KBM-7 (cell line): ENCODE results near the gene CSRP1.
"Not testable (repeated sequence)": the region's sequence is repeated elsewhere in the genome, so short reads cannot be mapped to it uniquely, and the experiment has no call there.

ENCODE experiments used
- DNase-seq: peaks from one replicate; pipeline ENCODE4 v3.0.0-alpha.2; 2015
- in situ Hi-C: fragments of 300-500 bp; cut with MboI; formaldehyde crosslinking; loops from 2 replicates; pipeline ENCODE4 v1.14.3; 2020; ENCODE audit warnings: low sequenced_read_pairs, low pct_unique_long_range_greater_than_20kb, mixed read lengths

CSRP1 gene

DNA sequence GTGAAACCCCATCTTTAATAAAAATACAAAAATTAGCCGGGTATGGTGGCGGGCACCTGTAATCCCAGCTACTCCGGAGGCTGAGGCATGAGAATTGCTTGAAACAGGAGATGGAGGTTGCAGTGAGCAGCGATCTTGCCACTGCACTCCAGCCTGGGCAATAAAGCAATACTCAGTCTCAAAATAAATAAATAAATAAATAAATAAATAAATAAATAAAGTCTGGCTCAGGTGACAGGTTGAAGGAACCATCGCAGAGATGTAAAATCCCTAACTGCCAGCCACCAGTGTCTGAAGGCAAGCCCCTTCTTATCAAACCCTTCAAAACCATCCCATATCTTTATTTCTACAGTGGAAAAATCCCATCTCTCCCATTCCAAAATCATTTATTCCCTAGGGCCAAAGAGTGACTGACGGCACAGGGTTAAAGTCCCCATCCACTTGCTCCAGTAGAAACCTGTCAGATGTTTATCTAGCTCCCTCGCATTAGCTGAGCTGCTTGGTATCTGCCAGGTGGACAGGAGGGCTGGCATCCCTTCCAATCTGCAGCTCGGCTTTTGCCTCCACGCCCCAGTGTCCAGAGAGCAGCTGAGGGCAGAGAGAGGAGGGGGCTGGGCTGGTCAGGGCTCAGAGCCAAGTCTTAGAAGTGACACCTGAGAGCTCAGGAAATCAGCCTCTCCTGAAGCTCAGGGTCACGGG is 5.0 kb downstream of the CSRP1 start:
- DNase-seq, result no peak
- in situ Hi-C loops, result no loop called here

DNA sequence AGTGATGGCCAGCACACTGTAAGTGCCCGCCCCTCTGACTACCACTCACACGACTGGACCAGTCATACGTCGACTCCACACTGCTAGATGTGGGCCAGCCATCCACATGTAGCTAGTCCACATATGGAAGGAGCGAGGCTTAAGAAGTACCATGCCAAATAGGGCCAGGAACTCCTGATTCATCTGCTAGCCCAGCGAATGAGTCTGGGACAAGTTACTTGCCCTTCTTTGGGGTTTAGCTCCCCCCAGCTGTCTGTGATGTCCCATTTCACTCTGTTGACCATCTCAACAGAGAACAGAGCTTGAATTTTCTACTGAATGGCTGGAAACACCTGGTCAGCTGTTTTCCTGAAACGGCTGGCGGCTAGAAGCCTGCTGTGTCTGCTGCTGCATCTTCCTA is 5.8 kb downstream of the CSRP1 start:
- DNase-seq, result no peak
- in situ Hi-C loops, result no loop called here

DNA sequence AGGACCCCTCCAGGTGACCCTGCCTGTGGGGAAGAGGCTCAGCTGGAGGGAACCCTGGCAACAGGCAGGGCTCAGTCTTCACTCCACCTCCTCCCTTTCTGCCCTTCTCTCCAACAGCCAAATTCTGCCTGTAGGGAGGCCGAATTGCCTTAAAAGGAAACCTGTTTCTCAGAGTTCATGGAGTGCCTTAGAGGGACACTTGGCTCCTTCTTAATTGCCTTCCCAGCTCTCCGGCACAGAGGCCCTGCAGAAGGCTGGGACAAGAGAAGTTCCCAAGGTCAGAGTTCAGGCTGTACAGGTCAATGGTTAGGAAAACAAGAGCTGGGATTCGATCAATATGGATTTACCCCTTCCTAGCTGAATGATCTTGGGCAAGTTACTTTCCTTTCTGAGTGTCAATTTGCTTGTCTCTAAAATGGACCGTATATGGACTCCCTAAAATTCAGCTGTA is 6.2 kb downstream of the CSRP1 start:
- in situ Hi-C loops, result no loop called here
- no peak for DNase-seq

DNA sequence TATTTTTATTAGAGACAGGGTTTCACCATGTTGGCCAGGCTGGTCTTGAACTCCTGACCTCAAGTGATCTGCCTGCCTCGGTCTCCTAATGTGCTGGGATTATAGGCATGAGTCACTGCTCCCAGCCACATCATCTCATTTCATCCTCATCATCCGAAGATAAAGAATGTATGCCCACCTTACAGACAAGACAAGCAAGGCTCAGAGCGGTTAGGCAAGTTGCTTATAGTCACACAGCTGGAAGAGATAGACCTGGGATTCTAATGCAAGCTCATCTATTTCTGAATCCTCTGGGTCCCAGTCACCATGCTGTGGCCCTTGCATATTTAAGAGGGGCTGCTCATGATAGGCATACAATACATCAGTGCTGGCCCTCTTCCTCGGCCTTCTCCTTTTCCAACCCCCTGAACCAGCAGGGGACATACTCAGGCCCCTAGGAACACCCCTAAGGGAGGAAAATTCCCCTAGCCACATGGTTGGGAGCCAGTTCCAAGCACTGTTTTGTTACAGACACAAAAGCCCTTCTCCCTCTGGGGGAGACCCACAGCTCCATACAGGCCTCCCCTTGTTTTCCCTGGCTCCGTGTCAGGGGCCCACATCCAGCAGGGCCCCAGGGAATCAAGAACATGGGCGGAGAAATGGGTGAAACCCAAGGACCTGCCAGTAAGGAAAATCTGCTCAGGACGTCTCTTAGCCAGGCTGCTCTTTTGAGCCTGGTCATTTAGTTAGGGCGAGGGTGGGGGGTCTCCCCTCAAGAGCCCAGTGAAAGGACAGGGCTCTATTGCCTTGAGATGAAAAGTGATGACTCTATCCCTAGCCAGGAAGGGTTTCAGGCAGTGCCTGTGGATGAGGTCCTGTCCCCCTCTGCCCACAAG is 6.9 kb downstream of the CSRP1 start:
- no peak for DNase-seq
- in situ Hi-C loops, result no loop called here

DNA sequence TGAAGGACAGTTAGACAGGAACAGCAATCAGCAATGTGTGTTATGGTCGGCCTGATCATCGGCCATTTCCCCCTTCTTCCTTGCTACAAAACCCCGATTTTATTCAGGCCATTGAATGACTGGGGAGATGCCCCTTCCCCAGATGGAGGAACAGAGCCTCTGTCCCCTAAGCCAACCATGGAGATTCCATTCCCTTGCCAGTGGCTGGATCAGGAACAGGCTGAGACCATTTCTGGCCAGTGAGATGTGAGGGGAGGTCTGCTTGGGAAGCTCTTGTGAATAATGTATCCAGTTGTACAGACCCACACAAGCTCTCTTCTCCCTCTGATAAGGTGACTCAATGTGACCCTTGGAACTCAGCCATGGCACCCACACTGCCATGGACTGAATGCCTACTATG is 7.7 kb downstream of the CSRP1 start:
- DNase-seq, result no peak
- in situ Hi-C loops, result no loop called here

DNA sequence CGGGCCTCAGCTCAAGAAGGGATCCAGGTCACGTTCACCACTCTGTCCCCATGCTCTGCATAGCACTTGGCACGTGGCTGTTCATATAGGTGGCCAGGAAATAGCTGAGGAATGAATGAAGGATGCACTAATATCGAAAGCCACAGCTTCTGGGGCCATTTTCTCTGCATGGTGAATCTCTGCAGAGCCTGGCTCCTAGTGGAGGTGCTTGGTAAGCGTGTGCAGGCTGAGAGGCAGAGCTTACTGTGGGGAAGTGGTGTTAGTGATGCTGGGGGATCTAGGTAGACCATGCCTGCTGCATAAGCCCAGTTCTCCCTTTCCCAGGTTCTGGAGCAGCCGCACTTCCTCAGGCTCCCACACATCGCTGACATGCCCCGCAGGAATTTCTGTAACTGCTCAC is 8.3 kb downstream of the CSRP1 start:
- in situ Hi-C loops, result no loop called here
- DNase-seq, result no peak

DNA sequence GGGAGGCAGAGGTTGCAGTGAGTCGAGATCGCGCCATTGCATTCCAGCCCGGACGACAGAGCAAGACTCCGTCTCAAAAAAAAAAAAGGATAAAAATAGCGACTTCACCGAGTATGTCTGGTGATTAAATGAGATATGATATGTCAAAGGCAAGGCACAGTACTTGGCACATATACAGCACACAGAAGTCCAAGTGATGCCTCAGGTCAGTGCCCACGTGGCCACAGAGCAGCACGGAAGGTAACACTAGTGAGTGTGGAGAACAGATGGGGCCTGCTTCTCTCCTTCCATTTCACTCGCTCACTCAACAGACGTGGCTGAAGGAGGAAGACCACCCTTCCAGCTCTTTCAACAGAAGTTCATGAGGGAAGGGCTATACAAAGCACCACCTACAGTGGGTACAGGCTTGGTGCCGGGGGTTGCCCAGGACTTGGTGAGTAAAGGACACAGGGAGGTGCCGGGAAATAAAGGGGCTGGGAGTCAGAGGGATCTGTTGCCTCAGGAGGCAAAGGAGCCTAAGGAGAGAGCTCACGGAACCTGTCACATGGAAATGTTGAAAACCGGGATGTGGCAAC is 8.9 kb downstream of the CSRP1 start:
- in situ Hi-C loops, result no loop called here

DNA sequence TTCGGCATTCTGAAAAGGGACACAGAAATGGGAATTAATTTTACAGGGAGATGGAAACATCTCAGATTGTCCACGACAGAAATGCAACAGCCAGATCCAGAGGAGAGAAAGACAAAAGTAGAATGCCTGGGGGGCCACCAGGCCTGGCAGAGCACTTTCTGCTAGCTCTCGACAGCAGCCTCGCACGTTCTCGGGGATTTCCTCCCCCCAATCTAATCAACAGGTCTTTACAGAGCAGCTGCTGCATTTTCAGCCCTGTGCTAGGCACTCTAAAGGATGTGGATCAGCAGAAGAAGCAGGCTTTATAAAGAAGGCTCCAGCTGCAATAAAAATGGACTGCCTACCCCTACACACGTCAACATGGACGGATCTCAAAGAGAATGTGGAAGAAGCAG is 10.6 kb downstream of the CSRP1 start:
- no peak for DNase-seq
- in situ Hi-C loops, result no loop called here

More for the DNA sequence above, 8.9 kb downstream of the CSRP1 start:
- DNase-seq, result no peak

DNA sequence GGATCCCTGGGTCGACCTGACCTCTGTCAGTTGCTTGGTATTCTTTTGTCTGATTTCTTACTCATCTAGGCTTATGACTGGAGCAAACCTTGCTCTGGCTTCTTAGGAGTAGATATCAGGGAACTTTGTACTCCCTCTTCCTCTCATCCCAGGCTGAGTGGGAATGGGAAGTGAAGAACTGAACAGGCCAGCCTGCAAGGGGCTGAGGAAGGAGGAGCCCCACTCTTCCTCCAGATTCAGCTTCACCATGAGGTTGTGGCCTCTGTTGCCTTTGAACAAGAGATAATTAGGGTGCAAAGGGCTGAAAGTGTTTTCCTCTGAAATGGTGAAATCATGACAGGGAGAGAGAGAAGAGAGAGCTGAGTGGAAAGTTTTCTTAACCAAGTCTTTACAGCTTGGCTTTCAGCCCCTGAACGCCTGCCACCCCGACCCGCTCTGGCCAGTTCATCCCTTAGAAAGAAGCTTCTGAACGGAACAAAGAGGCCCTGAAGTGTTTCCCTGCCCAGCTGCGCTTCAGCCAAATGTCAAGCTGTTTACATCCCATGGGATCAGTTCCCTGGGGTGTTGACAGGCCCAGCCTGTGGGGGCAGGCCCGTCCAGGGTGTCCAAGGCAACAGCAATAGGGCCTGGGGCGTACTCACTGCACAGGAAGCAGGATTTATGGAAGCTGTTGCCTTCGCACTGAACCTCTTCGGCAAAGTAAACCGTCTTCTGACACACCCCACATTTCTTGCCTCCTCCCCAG is 11.2 kb downstream of the CSRP1 start:
- in situ Hi-C loops, result no loop called here
- no peak for DNase-seq

DNA sequence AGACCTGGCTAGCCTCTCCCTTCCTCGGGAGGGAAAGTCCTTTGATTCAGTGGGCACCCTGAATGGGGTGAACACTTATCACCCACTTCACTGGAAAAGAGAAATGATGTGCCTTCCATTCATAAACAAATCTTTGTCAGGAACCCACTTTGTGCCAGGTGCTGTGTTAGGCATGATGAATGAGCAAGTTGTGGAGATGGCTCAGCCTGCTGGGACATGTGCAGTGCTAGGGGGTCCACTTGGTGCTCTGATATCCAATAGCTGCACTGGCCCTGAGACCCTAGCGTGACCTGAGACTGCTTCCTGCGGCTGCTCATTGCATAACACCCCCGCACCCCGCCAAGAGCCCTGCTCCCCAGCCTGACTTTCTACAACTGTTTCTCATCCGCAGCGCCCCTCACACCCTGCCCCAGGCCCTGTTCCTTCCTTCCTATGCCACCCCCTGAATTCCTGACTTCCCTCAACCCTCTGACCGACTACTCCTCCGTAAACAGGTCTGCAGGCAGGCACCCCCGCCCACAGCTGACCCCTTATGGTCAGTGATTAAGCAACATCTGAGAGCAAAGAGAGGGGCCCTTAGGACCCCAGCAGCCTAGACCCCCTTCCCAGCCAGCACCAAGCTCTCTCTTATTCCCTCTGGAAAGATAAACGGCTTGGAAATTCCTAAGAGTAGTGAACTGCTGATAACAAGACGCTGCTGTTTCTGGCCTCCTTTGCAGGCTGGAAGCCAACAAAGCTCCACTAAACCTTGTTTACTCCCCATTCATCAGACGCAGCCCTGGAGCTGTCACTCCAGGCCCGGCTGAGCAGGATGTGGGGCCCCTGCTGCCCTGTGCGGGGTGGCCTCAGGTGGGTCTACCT is 12.9 kb downstream of the CSRP1 start:
- in situ Hi-C loops, result no loop called here
- DNase-seq, result no peak

DNA sequence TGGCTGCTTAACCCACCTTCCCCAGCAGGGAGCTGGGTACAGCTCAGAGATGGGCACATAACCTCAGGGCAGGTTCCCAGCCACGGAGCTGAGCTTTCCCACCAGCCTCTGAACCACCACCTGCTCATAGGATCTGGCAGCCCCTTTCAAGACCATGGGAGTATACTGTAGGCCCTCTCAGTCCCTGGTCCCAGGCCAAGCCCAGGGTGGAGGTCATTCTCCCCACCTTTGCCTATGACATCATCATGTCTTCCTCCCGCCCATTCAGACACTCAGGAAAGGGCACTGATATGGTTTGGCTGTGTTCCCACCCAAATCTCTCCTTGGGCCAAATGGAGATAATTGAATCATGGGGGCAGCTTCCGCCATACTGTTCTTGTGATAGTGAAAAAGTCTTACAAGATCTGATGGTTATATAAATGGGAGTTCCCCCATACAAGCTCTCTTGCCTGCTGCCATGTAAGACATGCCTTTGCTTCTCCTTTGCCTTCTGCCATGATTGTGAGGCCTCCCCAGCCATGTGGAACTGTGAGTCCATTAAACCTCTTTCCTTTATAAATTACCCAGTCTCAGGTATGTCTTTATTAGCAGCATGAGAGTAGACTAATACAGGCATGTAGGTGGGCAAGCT is 13.8 kb downstream of the CSRP1 start:
- in situ Hi-C loops, DNase-seq: not testable (repeated sequence)

DNA sequence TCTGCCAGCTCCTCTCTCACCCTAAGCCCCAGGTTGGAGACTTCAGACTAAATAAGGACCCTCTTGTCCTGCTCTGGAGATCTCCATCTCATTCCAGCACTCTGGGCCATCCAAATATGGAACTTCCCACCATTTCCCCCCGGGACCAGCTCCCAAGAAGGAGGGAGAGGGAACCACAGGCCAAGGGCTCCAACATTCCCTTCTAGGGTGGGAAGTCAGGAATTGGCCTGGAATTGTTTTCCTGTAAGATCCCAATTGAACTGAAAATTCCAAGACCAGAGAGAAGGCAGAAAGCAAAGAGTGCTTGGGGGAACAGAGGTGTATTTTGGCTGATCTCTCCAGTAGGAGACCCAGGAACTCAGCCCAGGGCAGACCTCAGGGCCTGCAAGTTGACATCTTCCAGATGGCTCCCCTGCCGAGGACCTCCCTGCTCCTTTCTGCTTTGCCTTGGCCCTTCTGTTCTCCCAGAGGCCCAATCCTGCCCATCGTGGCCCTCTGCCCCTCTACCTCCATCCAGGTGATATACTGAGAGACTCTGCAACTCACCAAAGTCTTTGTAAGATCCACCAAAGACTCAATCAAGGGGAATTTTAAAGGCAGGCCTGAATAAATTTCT is 14.9 kb downstream of the CSRP1 start:
- in situ Hi-C loops, result no loop called here
- no peak for DNase-seq

DNA sequence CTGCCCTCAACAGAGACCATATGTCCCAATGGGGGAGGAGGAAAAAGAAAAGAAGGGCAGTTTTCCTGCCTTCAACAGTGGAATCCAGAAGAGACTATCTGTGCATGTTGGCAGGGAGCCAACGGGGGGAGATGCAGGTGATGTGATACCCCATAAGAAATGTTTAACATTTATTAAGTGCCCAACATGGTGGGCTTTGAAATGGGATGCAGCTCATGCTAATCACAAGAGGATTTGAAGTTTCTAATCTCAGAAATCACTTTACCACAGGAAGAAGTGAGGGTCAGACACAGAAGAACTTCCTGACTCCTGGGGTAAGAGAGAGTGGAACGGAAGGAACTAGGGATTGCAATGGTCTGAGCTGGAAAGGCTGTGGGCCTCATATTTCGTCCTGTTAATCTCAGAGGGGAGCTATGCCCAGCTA is 16.2 kb downstream of the CSRP1 start:
- DNase-seq, result no peak
- in situ Hi-C loops, result no loop called here

DNA sequence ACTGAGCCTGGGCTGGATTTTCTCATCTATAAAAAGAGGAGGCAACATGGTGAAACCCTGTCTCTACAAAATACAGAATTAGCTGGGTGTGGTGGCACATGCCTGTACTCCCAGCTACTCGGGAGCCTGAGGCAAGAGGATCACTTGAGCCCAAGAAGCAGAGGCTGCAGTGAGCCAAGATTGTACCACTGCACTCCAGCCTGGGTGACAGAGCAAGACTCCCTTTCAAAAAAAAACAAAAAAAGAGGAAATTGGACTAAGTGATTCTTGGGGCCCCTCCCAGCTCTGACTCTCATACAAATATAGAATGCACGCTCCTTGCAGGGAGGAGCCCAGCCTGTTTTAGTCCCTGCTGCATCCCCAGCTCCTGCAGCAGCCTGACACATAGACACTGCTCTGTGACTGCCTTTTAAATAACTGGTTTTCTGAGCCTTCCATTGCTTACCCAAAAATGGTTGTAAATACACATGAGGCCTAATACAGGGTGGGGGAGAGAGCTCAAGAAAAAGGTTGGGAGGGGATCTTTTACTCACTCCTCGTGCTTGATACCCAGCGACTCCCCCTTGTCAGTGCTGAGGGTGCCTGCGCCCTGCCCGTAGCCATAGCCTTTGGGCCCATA is 17.2 kb downstream of the CSRP1 start:
- in situ Hi-C loops, result no loop called here
- peak; percentile 63 for DNase-seq

DNA sequence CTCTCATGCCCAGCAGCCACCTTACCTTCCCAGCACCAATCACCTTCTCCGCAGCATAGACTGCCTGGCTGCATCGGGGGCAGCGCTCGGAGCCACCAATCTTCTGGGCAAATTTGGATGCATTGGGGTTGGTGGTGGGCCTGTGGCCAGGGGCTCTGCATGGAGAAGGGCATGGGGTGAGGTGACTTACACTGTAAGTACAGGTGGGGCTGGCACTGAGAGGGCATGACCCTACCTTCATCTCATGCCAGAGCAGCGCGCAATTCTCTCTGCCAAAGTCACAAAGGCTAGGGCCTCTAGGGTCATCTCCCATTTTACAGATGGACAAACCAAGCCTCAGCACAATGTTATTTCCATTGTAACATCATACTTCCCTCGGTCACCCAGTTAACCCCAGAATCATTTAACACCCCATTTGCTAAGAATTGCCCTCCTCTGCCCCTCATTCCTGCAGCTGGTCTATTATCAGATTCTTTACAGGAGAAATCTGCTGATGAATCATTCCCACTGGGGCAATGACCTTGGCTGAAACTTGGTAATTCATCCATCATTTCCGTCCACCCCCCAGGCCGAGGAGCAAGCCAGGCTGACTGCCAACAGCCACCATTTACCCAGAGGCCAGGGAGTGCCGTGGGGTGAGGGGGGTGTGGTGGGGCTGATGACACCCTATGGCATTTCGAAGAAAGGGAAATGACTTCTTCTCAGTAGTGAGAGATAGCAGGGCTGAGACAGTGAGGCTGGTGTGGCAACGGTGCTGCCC is 17.9 kb downstream of the CSRP1 start:
- in situ Hi-C loops, result no loop called here

DNA sequence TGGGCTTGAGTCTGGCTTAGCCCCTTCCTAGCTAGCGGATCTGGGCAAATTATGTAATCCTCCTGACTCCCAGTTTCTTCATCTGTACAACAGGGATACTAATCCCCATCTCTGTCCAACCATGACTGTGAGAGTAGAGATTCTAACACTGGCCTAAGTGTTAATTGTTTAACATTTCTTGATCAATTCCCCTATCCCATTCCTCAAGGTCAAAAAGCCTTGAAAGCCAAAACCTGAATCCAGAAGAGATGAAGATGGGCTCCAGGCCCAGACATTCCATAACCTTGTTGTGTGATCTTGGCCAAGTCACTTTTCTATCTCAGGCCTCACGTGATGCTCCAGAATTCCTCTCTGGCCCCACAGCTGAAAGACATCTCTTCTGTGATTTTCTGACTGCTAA is 19.2 kb downstream of the CSRP1 start:
- in situ Hi-C loops, result no loop called here
- DNase-seq, result no peak

More for the DNA sequence above, 17.9 kb downstream of the CSRP1 start:
- DNase-seq, result no peak

DNA sequence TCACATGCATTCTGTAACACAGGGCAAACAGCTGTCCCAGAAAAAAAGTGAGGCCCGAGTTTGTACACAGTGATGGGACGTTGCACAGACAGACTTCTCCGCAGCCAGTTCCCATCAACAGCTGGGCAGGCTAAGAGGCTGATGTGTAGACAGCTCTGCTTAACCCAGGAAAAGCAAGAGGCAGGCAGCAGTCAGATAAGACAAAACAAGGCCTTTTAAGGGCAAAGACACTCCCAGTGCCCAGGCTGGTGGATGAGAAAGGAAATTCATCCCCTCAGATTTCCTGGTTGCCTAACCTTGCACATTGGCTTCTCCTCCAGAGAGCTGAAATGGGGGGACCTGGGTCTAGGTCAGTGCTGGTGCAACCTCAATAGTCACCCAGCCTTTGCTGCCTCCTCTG is 20.7 kb downstream of the CSRP1 start:
- in situ Hi-C loops, result no loop called here
- DNase-seq, result no peak
